SIG-M5 (cell line): ENCODE data around the gene DCLRE1A.

Experiments
- DNase-seq: peaks from one replicate; lab custom pipeline; 2025; lab: John Stamatoyannopoulos, UW

The DCLRE1A gene

DNA sequence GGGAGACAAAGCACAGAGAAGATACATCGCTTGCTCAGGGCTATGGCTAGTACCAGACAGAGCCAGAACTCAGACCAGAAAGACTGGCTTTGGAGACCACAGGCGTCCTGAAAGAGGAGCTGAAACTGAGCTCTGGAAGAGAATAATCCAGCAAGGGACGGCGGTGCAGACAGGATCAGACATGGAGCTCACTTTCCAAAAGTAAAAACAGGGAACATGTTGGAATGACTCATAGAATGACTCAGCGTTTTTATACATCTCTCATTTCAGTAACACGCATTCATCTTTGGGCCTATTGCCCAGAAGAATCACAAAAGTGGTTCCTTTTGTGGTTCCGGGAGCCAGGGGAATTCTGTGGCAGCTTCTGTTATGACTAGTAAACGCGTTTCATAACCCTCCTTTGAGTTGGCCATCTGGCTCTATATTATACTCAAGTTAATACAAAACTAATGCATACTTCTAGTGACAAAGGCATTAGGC is 65.2 kb downstream of the DCLRE1A start:
- DNase-seq = no peak
